Body of pancreas (tissue), 4 donors: Measurements from ENCODE around the gene MTHFD1.

ENCODE experiments used
- POLR2A ChIP-seq, 3 donors: fragments of 450-650 bp; IDR thresholded peaks; one replicate each; pipeline ENCODE4 v1.6.1; 2016; ENCODE audit warnings: antibody characterized with exemption in 3 of 3, mild to moderate bottlenecking in 2 of 3
- TF ChIP-seq, protein P1 (sequence below), 7 experiments: fragments of 450-650 bp in 4 of 7; fragments of 200-600 bp in 3 of 7; sonication (generic) in 3 of 7; IDR thresholded peaks; one replicate each; pipeline ENCODE4 v1.5.1; 2016 to 2019; ENCODE audit warnings: antibody characterized with exemption in 7 of 7

DNA sequence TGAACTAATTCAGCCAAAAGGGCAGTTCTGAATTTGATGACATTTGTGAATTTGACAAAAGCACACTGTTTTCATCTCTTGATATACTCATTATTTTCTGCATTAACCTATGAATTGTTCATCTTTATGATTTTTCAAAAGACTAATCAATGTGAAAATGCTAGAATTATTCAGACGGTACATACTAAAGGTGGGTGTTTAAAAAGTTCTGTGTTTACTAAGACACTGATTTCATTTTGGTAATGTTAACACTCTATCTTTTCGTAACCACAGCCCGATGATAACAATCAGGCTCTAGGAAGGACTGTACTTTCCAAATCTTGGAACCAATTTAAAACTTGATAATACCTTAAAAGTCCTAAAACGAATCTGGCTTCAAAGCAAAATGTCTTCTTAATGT is 86.5 kb downstream of the MTHFD1 start:
- TF ChIP-seq, protein P1, sequence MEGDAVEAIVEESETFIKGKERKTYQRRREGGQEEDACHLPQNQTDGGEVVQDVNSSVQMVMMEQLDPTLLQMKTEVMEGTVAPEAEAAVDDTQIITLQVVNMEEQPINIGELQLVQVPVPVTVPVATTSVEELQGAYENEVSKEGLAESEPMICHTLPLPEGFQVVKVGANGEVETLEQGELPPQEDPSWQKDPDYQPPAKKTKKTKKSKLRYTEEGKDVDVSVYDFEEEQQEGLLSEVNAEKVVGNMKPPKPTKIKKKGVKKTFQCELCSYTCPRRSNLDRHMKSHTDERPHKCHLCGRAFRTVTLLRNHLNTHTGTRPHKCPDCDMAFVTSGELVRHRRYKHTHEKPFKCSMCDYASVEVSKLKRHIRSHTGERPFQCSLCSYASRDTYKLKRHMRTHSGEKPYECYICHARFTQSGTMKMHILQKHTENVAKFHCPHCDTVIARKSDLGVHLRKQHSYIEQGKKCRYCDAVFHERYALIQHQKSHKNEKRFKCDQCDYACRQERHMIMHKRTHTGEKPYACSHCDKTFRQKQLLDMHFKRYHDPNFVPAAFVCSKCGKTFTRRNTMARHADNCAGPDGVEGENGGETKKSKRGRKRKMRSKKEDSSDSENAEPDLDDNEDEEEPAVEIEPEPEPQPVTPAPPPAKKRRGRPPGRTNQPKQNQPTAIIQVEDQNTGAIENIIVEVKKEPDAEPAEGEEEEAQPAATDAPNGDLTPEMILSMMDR (IDR thresholded peaks at IDR 0.05) = no peak
- no peak for TF ChIP-seq POLR2A (IDR thresholded peaks at IDR 0.05)
